Testis (tissue), 3 donors: ENCODE data around the gene NLRP1. TPM values are rescaled to one million over a fixed set of nuclear protein-coding genes. Genes with fewer than 3 reads are reported as not detected.

Source experiments
- DNase-seq: peaks from one replicate; pipeline ENCODE4 v3.0.0-alpha.2; 2019
- H3K27ac ChIP-seq, 2 donors: fragments of 200-600 bp; sonication (generic); one replicate each; pipeline ENCODE4 v1.5.1; 2019
- H3K27me3 ChIP-seq: fragments of 200-600 bp; sonication (generic); one replicate; pipeline ENCODE4 v1.5.1; 2019
- H3K36me3 ChIP-seq: fragments of 200-600 bp; sonication (generic); one replicate; pipeline ENCODE4 v1.5.1; 2017; ENCODE audit warnings: low read depth; ENCODE audit errors: missing control alignments
- H3K4me1 ChIP-seq: fragments of 200-600 bp; sonication (generic); one replicate; pipeline ENCODE4 v1.5.1; 2019
- H3K4me3 ChIP-seq, 2 donors: fragments of 200-600 bp; sonication (generic); one replicate each; pipeline ENCODE4 v1.5.1; 2017 to 2019
- H3K9me3 ChIP-seq: fragments of 200-600 bp; sonication (generic); one replicate; pipeline ENCODE4 v1.5.1; 2017
- POLR2A ChIP-seq: fragments of 450-650 bp; IDR thresholded peaks from one replicate; pipeline ENCODE4 v1.6.1; 2017; ENCODE audit warnings: antibody characterized with exemption, mild to moderate bottlenecking, moderate library complexity
- WGBS, 2 donors: methylation state at CpG; one replicate each; pipeline ENCODE4 v1.1.5; 2018; 5-methylcytosine and 5-hydroxymethylcytosine counted together
- intact Hi-C: fragments of 100-400 bp; cut with DNase I; formaldehyde crosslinking; loops from one replicate; pipeline ENCODE4 v1.15.1; 2023; ENCODE audit warnings: low total_unique reads
- polyA plus RNA-seq: library from polyadenylated mRNA; stranded (reverse); fragments of 350-450 nt; fragmentation: Illumina TruSeq; extraction: RNeasy Lipid Tissue Mini Kit (QIAGEN cat#74804); gene quantifications from one replicate; pipeline ENCODE4 v1.2.3, GENCODE V29; 2014; ENCODE audit warnings: low read depth, low replicate concordance; ENCODE audit not compliant: insufficient read depth
- total RNA-seq, 2 donors: library from RNA; depleted of rRNA; stranded (reverse); fragments of >200 nt; gene quantifications; one replicate each; pipeline ENCODE4 v1.2.3, GENCODE V29; 2016
- TF ChIP-seq, protein P1 (sequence below), 3 experiments: fragments of 450-650 bp in 2 of 3; fragments of 200-600 bp in 1 of 3; sonication (generic) in 1 of 3; IDR thresholded peaks; one replicate each; pipeline ENCODE4 v1.5.1; 2016 to 2019; ENCODE audit warnings: antibody characterized with exemption in 3 of 3, mild to moderate bottlenecking in 2 of 3, moderate library complexity in 1 of 3

NLRP1 gene
- total and polyA plus RNA-seq, 3 donors from 2014 or later: 35.4 to 68.5 (median 39.0) TPM

DNA sequence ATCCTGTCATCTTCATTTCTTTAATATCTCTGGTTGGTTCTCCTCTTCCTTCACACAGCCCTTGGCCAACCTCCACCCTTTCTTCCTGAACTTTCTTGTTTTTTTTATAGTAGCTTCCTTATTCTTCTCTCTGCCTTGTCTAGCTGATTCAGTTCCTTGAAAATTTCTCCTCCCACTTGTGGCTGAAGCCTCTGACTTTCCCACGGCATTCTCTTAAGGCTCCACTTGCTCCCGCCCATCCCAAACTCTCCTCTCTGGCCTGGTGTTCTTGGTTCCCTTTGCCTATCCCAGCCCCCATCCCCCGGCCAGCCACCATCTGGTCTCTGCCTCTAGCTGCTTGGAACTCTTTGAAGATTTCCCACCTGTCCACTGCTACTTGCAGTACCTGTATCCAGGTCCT is 29.1 kb downstream of the NLRP1 start:
- H3K4me3 ChIP-seq: no peak overlapping the region
- no peaks in the 10 kb centered on the region for H3K36me3 ChIP-seq
- DNase-seq: no peak
- intact Hi-C loops: no loop called here
- no peak for TF ChIP-seq POLR2A
- no peaks in the 10 kb centered on the region for H3K27me3 ChIP-seq
- H3K4me1 ChIP-seq: no peaks in the 10 kb centered on the region
- WGBS, 2 donors: 54 to 64% methylated on average over 3 of the region's 3 CpGs
- H3K27ac ChIP-seq: no peak overlapping the region
- H3K9me3 ChIP-seq: no peaks in the 10 kb centered on the region

GRCh38 chr17:5553479-5553878 is 30.8 kb downstream of the NLRP1 start:
- no peak for DNase-seq
- intact Hi-C loops: no loop called here
- H3K27ac ChIP-seq: no peak overlapping the region
- H3K4me1 ChIP-seq: no peaks in the 10 kb centered on the region
- no peaks in the 10 kb centered on the region for H3K36me3 ChIP-seq
- TF ChIP-seq, protein P1, sequence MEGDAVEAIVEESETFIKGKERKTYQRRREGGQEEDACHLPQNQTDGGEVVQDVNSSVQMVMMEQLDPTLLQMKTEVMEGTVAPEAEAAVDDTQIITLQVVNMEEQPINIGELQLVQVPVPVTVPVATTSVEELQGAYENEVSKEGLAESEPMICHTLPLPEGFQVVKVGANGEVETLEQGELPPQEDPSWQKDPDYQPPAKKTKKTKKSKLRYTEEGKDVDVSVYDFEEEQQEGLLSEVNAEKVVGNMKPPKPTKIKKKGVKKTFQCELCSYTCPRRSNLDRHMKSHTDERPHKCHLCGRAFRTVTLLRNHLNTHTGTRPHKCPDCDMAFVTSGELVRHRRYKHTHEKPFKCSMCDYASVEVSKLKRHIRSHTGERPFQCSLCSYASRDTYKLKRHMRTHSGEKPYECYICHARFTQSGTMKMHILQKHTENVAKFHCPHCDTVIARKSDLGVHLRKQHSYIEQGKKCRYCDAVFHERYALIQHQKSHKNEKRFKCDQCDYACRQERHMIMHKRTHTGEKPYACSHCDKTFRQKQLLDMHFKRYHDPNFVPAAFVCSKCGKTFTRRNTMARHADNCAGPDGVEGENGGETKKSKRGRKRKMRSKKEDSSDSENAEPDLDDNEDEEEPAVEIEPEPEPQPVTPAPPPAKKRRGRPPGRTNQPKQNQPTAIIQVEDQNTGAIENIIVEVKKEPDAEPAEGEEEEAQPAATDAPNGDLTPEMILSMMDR (IDR thresholded peaks at IDR 0.05): no peak
- TF ChIP-seq POLR2A: no peak
- no peaks in the 10 kb centered on the region for H3K9me3 ChIP-seq
- no peak overlapping the region for H3K4me3 ChIP-seq
- WGBS, 2 donors: 59 to 77% methylated on average over 2 to 3 of the region's 3 CpGs
- no peaks in the 10 kb centered on the region for H3K27me3 ChIP-seq

DNA sequence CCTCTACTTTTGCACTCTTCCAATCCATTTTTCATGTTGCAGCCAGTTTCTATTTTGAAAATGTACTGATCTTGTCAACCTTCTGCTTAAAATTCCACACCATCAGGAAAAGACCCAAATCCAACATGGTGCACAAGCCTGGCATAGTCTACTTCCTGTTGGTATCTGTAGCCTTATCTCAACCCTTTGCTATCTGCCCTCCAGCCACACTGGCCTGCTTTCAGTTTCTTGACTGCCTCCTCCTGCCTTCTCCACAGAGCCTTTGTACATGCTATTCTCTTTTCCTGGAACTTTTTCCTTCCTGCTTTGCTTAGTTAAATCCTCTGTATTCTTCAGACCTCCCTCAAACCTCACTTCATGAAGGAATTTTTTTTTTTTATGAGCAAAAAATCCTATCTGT is 31.5 kb downstream of the NLRP1 start:
- DNase-seq: no peak
- TF ChIP-seq, protein P1 (IDR thresholded peaks at IDR 0.05): no peak
- TF ChIP-seq POLR2A: no peak
- H3K4me3 ChIP-seq: no peak overlapping the region
- H3K4me1 ChIP-seq: no peaks in the 10 kb centered on the region
- H3K27ac ChIP-seq: no peak overlapping the region
- H3K36me3 ChIP-seq: no peaks in the 10 kb centered on the region
- intact Hi-C loops: no loop called here
- H3K9me3 ChIP-seq: no peaks in the 10 kb centered on the region
- H3K27me3 ChIP-seq: no peaks in the 10 kb centered on the region

DNA sequence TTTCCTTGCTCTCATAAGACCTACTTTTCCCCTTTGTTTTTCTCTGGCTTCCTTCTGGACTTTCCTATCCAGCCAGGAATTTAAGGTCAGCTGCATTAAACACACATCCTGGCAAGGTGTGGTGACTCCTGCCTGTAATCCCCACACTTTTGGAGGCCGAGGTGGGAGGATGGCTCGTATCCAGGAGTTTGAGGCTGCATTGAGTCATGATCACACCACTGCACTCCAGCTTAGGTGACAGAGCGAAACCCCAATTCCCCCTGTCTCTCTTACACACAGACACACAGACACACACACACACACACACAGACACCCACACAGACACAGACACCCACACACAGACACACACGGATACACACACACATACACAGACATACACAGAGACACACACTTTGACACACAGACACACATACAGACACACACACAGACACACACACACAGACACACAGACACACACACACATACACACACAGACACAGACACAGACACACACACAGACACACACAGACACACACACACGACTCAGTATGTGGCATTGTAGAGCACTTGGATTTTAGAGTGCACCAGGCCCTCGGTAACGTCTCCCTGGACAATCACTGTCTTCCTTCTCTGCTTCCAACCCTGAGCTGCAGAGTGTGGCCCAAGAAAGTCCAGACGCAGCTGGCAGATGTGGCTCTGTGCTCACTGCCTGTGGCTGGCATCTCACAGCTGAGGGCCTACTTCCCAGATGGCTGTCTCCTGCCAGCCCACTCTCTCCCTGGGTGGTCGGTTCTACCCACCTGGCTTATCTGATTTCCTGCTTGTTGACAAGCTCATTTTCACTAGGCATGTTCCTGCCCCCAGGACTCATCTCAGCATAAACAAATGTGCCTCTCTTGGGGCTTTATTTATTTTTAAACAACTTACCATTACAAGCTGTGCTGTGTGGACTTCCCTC is 39.0 kb downstream of the NLRP1 start:
- no peaks in the 10 kb centered on the region for H3K4me1 ChIP-seq
- no peak overlapping the region for H3K4me3 ChIP-seq
- H3K36me3 ChIP-seq: no peaks in the 10 kb centered on the region
- no peak overlapping the region for H3K27ac ChIP-seq
- no peaks in the 10 kb centered on the region for H3K9me3 ChIP-seq
- H3K27me3 ChIP-seq: no peaks in the 10 kb centered on the region
- no peak for DNase-seq
- 82 to 90% methylated on average over 7 to 8 of the region's 9 CpGs for WGBS, 2 donors
- TF ChIP-seq POLR2A: no peak
- TF ChIP-seq, protein P1 (IDR thresholded peaks at IDR 0.05): no peak
- intact Hi-C loops: no loop called here

DNA sequence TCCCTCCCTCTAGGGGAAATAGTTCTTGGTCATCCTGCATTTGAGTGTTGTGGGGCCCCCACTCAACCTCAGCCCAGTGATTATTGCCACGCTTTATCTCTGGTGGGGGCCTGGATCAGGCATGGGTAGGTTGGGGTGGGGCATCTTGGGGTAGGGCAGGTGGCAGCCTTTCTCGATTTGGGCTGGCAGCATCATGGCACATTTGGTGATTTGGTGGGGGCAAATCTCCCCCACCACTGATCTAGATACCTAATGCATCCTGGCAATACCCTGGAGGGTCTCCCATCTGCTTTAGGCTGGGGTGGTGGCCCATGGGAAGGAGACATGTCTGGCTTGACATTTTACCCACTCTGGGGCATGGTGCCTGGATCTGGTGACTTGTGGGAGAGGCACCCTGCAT is 40.2 kb downstream of the NLRP1 start:
- H3K36me3 ChIP-seq: no peaks in the 10 kb centered on the region
- WGBS, 2 donors: 73 to 100% methylated on average over 1 to 2 of the region's 2 CpGs
- no peak overlapping the region for H3K27ac ChIP-seq
- H3K9me3 ChIP-seq: no peaks in the 10 kb centered on the region
- no peak overlapping the region for H3K4me3 ChIP-seq
- H3K4me1 ChIP-seq: no peaks in the 10 kb centered on the region
- intact Hi-C loops: no loop called here
- TF ChIP-seq POLR2A: no peak
- TF ChIP-seq, protein P1 (IDR thresholded peaks at IDR 0.05): no peak
- no peak for DNase-seq
- no peaks in the 10 kb centered on the region for H3K27me3 ChIP-seq
